Lung (tissue), 12 donors: ENCODE results near the gene DAAM2. TPM values are rescaled to one million over a fixed set of nuclear protein-coding genes. Genes with fewer than 3 reads are reported as not detected.

ENCODE experiments used
- ATAC-seq: fragments of 200-7000 bp; cut with Tn5 transposase; one replicate; pipeline ENCODE4 v1.9.1; 2020; ENCODE audit warnings: moderate number of reproducible peaks; ENCODE audit not compliant: insufficient read depth, low FRiP score
- DNase-seq, 3 donors: peaks; one replicate each; pipeline ENCODE4 v3.0.0-alpha.2; 2013 to 2017
- H3K27ac ChIP-seq, 2 donors: one replicate each; pipeline ENCODE4 v1.5.1; 2013; ENCODE audit warnings: mild to moderate bottlenecking in 2 of 2, moderate library complexity in 2 of 2, control low read depth in 1 of 2, inconsistent platforms in 1 of 2, low read depth in 1 of 2, low read length in 1 of 2
- H3K27me3 ChIP-seq, 3 donors: one replicate each; pipeline ENCODE4 v1.5.1; 2013; ENCODE audit warnings: low read length in 2 of 3; ENCODE audit not compliant: control insufficient read depth in 3 of 3, insufficient read depth in 3 of 3
- H3K36me3 ChIP-seq, 4 donors: one replicate each; pipeline ENCODE4 v1.5.1; 2013; ENCODE audit warnings: low read length in 4 of 4, mild to moderate bottlenecking in 1 of 4, moderate library complexity in 1 of 4; ENCODE audit not compliant: control insufficient read depth in 4 of 4, insufficient read depth in 4 of 4
- H3K4me1 ChIP-seq, 5 donors: one replicate each; pipeline ENCODE4 v1.5.1; 2013; ENCODE audit warnings: low read length in 5 of 5, mild to moderate bottlenecking in 2 of 5, moderate library complexity in 1 of 5; ENCODE audit not compliant: control insufficient read depth in 5 of 5, insufficient read depth in 5 of 5
- H3K4me3 ChIP-seq: one replicate; pipeline ENCODE4 v1.5.1; 2013; ENCODE audit warnings: mild to moderate bottlenecking, control low read depth, moderate library complexity
- H3K9ac ChIP-seq, 2 donors: one replicate each; pipeline ENCODE4 v1.5.1; 2013; ENCODE audit warnings: low read length in 2 of 2, control low read depth in 1 of 2; ENCODE audit not compliant: insufficient read depth in 1 of 2
- H3K9me3 ChIP-seq, 4 donors: one replicate each; pipeline ENCODE4 v1.5.1; 2013; ENCODE audit warnings: low read length in 3 of 4, mild to moderate bottlenecking in 1 of 4, moderate library complexity in 1 of 4; ENCODE audit not compliant: control insufficient read depth in 4 of 4, insufficient read depth in 3 of 4
- WGBS, 2 donors: extraction: QIAGEN DNeasy Blood & Tissue Kit; methylation state at CpG; one replicate each; pipeline ENCODE4 v1.1.7; 2013; 5-methylcytosine and 5-hydroxymethylcytosine counted together
- polyA plus RNA-seq, 2 donors: library from polyadenylated mRNA; stranded (reverse); fragments of 200-250 nt; gene quantifications; one replicate each; pipeline ENCODE4 v1.2.1, GENCODE V29; 2013
- total RNA-seq, 2 donors: library from RNA; depleted of rRNA in 1 of 2; stranded (reverse); fragments of >200 nt in 1 of 2; gene quantifications; one replicate each; pipeline ENCODE4 v1.2.1, GENCODE V29; 2014 to 2021
- TF ChIP-seq, protein P1 (sequence below): IDR thresholded peaks from 2 replicates; pipeline ENCODE4 v1.5.1; 2012; ENCODE audit warnings: mild to moderate bottlenecking; ENCODE audit errors: control extremely low read depth, extremely low read depth
- donor health status: control.
- donor health status: control.
- donor health status: Bipolar disorder and iron deficiency.
- donor health status: healthy.
- donor health status: DM: yes; HTN: yes; CAD: no.

DAAM2 gene
- total and polyA plus RNA-seq, 4 donors: 13.6 to 43.0 (median 28.5) TPM

DNA sequence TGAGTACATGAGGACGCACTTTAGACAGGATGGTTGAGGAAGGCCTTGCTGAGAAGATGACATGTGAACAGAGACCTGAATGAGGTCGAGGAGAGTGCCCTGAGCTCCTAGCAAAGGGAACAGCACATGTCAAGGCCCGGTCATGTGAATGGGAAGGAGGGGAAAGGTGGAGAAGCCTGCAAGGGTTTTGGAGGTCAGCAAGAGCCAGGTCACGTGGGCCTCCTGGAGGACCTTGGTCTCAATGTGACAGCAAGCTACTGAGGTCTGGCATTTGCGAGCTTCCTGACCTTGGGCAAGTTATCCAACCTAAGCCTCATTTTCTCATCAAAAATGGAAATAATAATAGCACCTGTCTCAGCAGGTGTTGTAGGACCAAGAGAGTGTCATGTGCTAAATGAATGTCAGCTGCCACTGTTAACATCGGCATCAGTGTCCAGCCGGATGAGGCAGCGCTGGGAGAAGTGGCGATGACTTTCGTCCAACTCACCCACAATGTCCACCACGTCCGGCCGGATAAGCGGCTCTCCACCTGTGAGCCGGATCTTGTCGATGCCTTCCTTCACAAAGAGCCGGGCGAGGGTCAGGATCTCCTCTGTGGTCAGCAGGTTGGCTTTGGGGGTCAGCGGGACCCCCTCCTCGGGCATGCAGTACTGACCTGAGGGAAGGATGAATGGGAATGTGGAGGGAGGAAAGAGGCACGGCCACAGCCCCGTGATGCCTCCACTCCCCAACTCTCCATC, 133.2 kb downstream of the DAAM2 start:
- peaks cover 0 to 17% (median 0%) of the 10 kb centered on the region in 5 donors for H3K4me1 ChIP-seq
- DNase-seq (no peak), ATAC-seq (no peak)
- no peaks in the 10 kb centered on the region for H3K9me3 ChIP-seq
- H3K27me3 ChIP-seq: no peaks in the 10 kb centered on the region
- H3K4me3 ChIP-seq: no peak overlapping the region
- TF ChIP-seq, protein P1, sequence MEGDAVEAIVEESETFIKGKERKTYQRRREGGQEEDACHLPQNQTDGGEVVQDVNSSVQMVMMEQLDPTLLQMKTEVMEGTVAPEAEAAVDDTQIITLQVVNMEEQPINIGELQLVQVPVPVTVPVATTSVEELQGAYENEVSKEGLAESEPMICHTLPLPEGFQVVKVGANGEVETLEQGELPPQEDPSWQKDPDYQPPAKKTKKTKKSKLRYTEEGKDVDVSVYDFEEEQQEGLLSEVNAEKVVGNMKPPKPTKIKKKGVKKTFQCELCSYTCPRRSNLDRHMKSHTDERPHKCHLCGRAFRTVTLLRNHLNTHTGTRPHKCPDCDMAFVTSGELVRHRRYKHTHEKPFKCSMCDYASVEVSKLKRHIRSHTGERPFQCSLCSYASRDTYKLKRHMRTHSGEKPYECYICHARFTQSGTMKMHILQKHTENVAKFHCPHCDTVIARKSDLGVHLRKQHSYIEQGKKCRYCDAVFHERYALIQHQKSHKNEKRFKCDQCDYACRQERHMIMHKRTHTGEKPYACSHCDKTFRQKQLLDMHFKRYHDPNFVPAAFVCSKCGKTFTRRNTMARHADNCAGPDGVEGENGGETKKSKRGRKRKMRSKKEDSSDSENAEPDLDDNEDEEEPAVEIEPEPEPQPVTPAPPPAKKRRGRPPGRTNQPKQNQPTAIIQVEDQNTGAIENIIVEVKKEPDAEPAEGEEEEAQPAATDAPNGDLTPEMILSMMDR: no peak
- WGBS, 2 donors: 95 to 97% methylated on average over 22 of the region's 22 CpGs
- no peak overlapping the region for H3K27ac ChIP-seq
- H3K9ac ChIP-seq: no peak overlapping the region
- H3K36me3 ChIP-seq: peaks cover 4 to 19% (median 9%) of the 10 kb centered on the region in 4 donors

DNA sequence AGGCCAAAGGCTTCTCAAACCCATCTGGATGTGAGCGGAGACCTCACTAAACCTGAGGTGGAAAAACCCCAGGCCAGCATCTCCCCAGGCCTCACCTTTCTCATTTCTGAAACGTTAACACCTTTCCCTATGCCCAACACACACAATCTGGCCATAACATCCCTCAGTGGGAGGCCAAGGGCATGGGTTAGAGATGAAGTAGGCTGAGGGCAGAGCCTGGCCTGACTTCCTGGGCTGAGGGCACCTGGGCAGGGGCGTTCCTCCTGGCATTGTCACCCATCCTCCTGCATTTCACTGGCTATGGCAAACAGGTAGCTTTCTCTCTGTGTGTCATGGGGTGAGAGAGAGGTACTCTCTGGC, 133.7 kb downstream of the DAAM2 start:
- Histone ChIP-seq H3K4me3 (no peak overlapping the region), H3K4me1 (peaks cover 0 to 20% (median 0%) of the 10 kb centered on the region in 5 donors), H3K9me3 (no peaks in the 10 kb centered on the region), H3K27ac (no peak overlapping the region), H3K9ac (no peak overlapping the region), H3K36me3 (peaks cover 4 to 19% (median 9%) of the 10 kb centered on the region in 4 donors), H3K27me3 (no peaks in the 10 kb centered on the region)
- 88 to 90% methylated on average over 3 of the region's 3 CpGs for whole genome bisulfite sequencing, 2 donors
- TF ChIP-seq, protein P1: no peak
- ATAC-seq: no peak
- DNase-seq: no peak

DNA sequence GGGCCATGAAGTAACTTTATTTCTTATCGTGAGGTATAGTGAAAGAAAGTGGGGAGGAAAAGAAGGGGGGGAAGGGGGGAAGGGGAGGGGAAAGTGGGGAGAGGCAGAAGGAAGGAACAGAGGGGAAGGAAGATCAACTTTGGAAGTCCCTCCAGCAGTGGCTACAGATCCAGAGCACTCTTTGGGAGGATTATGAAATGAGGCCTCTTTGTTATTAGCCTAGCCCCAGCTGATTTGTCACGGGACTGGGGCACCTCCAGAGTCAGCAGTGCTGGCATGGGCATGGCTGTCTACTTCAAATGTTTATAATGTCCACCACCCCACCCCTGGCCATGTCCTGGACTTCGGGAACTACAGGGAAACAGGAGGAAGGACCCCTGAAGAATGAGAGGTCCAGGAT, 134.5 kb downstream of the DAAM2 start:
- TF ChIP-seq, protein P1: no peak
- DNase-seq (no peak), ATAC-seq (no peak)
- H3K27ac ChIP-seq: no peak overlapping the region
- no peaks in the 10 kb centered on the region for H3K27me3 ChIP-seq
- peaks cover 0 to 24% (median under 1%) of the 10 kb centered on the region in 5 donors for H3K4me1 ChIP-seq
- peaks cover 4 to 19% (median 9%) of the 10 kb centered on the region in 4 donors for H3K36me3 ChIP-seq
- WGBS, 2 donors: 58 to 76% methylated on average over 3 of the region's 3 CpGs
- H3K9me3 ChIP-seq: no peaks in the 10 kb centered on the region
- H3K4me3 ChIP-seq: no peak overlapping the region
- no peak overlapping the region for H3K9ac ChIP-seq
